DMS53 (cell line): Measurements from ENCODE around the gene CSMD2.

Experiments used
- DNase-seq: peaks from one replicate; lab custom pipeline; 2025; lab: John Stamatoyannopoulos, UW

CSMD2 gene

DNA sequence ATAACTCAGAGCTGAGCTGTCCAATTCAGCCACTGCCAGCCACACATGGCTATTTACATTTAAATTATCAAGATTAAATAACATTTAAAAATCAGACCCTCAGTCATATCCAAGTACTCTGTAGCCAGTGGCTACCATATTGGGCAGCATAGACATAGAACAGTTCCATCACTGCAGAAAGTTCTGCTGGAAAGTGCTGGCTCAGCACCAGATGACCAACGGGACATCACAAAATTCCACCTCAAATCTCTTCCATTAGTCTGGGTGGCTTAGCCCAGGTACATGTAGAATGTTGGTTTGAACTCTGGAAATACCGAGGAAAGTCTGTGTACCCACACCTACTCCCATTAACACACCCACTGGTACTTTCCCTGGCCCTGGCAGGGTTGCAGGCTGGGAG lies 563.3 kb downstream of the CSMD2 start:
- DNase-seq = no peak

- peak; percentile 72 for DNase-seq
Observed at GRCh38 chr1:33599516-33600115, 565.4 kb downstream of the CSMD2 start.

GRCh38 chr1:33588726-33589125 lies 576.3 kb downstream of the CSMD2 start:
- DNase-seq = no peak

GRCh38 chr1:33586795-33587194 lies 578.2 kb downstream of the CSMD2 start:
- DNase-seq = no peak

GRCh38 chr1:33586106-33586505 lies 578.9 kb downstream of the CSMD2 start:
- no peak for DNase-seq

DNA sequence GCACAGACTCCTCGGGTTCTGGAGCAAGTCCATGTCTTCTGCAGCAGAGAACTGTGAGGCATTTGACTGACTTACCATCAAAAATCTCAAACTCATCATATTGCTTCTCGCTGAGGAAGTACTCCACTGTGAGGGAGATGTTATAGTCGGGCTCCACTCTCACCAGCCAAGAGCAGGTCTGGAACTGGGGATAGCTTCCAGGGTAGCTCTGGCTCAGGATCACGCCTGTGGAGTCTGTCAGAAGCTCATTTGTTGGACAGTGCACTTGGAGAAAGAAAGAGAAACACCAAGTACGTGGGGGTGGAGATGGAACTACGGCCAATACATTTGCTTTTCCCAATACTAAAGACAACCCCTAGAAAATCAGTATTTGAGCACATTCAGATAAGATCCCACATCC lies 581.5 kb downstream of the CSMD2 start:
- DNase-seq = no peak

DNA sequence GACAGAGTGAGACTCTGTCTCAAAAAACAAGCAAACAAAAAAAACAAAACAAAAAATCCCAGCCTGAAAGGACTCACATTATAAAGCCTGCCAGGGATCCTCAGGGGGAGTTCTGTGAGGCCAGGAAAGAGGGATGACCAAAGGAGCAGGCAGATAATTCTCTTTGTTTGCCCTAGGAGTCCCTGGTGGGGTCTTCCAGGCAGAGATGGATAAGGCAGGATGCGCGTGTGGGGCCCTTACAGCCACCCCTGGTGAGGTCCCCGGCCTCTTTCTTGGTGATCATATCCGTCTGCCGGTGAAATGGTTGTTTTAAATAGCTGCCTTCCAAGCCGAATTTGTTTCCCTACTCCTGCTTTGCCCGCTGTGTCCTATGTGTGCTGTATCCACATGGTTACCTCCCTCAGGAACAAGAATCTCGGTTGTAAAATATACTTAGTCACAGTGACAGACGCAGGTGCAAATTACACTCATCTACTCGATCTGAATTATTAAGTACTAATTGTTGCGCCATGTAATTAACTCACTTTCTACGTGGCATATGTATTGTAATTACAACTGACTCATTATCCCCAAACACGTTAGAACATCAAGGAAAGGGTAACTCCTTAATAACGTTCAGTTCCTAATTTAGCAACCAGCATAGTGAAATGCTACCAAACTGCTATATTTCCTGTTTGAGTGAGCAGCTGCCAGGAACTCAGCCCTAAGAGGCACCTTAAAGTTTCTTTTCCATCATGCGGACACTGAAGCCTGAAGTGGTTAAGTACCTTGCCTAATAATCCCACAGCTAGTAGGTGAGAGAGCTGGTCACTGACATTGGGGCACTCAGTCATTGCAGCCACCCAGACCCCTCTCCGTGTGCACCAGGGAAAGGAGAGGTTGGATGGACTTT lies 586.2 kb downstream of the CSMD2 start:
- DNase-seq = no peak

DNA sequence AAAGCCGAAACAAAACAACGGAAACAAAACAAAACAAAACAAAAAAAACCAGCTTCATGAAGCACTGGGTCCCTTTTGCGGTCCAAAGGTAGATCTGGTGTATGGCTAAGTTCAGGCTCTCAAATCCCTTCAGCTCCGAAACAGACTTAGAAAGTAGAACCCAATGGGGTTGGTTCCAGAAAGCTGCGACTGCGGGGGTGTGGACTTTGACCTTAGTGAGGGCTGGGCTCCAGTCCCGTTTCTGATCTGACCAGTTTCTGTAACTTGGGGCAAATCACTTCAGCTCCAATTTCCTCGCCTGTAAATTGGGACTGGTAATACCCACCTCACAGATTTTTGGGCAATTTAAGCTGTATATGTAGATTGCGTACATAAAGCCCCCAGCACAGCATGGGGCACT lies 587.4 kb downstream of the CSMD2 start:
- DNase-seq = no peak

- DNase-seq = peak; percentile 57
Observed at GRCh38 chr1:33576821-33577599, 588.0 kb downstream of the CSMD2 start.

GRCh38 chr1:33575324-33575879 lies 589.6 kb downstream of the CSMD2 start:
- DNase-seq = no peak

GRCh38 chr1:33573661-33574060 lies 591.4 kb downstream of the CSMD2 start:
- DNase-seq = no peak

DNA sequence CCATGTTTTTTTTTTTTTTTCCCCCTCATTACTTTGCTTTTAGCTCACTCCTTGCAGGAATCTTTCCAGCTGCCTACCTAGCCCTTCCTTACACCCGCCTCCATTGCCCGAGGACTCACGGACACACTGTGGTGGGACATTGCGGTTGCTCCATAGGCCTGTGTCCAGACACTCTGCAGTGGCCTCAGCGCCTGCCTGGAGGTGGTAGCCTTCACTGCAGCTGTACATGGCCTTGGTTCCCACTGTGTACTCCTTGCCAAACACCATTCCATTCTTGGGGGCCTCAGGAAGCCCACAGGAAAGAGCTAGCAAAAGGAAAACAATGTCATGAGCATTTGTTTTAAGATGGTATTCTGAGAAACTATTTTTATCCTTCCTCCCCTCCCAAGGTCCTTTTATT lies 592.6 kb downstream of the CSMD2 start:
- no peak for DNase-seq

- DNase-seq = no peak
Observed at GRCh38 chr1:33569331-33569730, 595.7 kb downstream of the CSMD2 start.

DNA sequence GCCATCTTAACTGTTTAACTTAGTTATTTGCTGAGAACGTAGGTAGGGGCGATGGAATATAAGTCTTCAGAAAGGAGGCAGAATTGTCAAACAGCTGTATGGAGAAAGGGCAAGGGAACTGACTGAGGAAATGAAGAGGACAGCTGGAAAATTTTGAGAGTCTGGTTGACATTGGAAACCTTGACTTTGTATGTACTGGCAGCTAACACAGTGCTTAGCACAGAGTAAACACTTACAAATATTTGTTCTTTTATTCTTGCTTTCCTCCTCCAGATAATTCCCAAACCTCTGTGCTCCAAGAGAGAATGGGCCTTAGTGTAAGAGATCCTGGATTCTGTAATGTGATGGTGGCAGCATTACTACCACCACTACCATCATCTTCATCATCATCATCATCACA lies 601.3 kb downstream of the CSMD2 start:
- DNase-seq = peak; percentile 60

DNA sequence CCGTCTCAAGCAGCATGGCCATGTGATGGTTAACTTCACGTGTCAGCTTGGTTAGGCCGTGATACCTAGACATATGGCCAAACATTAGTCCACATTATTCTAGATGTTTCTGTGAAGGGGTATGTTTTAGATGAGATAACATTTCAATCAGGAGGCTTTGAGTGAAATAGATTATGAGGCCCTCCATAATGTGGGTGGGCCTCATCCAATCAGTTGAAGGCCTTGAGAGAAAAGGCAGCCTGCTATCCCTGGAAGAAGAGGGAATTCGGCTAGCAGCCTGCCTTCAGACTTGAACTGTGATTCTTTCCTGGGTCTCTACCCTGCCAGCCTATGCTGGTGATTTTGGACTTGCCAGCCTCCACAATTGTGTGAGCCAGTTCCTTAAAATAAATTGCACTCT lies 602.5 kb downstream of the CSMD2 start:
- DNase-seq = no peak

DNA sequence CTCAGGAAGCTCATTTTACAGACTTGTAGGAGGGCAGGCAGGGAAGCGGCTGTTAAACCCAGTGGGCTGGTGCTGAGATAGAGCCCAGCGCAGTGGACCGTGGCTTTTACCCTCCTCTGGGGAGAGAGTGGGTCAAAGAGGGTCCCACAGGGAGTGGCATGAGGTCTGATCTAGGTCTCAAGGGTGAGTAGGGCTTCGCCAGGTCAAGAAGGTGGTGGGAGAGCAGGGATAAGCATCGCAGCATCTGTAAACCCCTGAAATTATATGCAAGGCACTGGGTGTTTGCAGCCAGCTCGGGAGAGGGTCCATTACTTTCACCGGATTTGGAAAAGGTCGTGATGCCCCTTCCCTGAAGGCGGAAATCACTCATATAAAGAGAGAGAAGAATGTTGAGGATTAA lies 603.5 kb downstream of the CSMD2 start:
- no peak for DNase-seq

DNA sequence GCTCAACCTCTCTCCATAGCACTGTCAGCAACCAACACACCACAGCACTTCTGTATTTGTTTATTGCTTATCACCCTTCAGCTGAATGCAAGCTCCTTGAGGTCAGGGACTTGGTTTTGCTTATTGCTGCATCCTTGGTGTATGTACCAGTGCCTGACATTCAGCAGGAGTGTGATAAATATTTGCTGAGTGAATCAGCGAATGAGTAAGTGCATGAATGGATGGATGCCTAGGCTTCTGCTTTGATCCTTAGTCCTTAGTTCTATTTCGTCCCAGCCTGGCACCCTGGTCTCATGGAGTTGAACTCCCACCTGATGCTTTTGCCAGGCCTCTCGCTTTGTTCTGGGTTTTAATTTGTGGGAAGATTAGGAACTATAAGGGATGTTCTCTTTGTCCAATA lies 604.4 kb downstream of the CSMD2 start:
- DNase-seq = no peak

DNA sequence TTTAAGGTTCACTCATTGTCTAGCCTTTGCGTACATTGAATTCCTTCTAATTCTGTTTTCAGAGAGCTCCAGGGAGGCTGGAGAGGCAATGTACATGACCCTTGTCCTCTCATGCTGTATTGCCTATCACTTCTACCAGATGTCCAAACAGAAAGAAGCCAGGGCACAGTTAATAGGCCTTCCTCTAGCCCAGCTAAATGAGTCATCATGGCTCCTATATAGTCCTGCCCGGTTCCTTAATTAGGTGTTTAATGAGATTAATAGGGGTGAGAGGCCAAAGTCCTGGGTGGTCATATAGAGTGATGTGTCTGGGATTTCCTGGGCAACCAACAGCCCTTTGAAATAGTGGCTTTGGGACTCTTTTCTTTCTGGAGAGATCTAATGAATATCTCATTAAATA lies 616.3 kb downstream of the CSMD2 start:
- DNase-seq = no peak

GRCh38 chr1:33548319-33548718 lies 616.7 kb downstream of the CSMD2 start:
- DNase-seq = no peak

GRCh38 chr1:33547576-33547975 lies 617.5 kb downstream of the CSMD2 start:
- DNase-seq = no peak

DNA sequence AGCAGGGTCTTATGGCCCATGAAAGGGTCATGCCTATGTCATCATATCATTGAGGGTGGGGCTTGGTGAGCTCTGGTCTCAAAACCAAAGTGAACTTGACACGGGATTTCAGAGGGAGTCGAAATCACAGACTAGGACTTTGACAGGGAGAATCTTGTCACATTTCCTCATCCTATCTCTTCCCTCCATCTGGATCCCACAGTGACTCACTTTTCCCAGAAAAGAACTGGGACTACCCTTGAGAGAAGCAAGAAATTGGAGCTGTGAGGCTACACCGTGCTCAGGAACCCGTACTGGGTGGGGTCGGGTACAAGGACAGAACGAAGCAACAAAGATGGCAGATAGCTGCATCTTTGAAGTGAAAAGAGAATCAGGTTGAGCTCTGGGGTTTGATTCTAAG lies 623.1 kb downstream of the CSMD2 start:
- no peak for DNase-seq

DNA sequence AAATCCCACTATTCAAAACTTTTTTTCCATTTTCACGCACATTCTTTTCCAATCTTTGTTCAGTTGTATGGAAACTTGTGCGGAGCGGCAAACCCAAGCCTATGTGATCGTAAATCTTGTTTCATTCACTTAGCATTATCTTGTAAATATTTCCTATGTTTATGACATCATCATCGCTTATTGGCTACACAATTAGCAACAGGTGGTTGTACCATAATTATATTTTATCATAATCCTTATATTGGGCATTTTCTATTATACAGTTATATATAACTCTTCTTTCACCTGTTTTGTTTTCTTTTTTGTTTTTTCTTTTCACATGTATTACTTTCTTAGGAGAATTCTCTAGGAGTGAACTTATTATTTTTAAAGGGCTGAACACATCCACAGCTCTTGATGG lies 627.1 kb downstream of the CSMD2 start:
- no peak for DNase-seq

GRCh38 chr1:33535334-33535733 lies 629.7 kb downstream of the CSMD2 start:
- DNase-seq = no peak
